IPS DF 6.9 (cell line): ENCODE measurements around the gene ANKRD60.
A peak's percentile ranks its signal among the peaks of the same experiment; 100 is the strongest.

Experiments
- DNase-seq: peaks from one replicate; pipeline ENCODE4 v3.0.0-alpha.2; 2013; ENCODE audit warnings: low read depth, low spot score
- H3K27ac ChIP-seq: one replicate; pipeline ENCODE4 v1.5.1; 2013; ENCODE audit warnings: low read length, control low read depth
- H3K27me3 ChIP-seq: 2 replicates; pipeline ENCODE4 v1.6.1; 2013; ENCODE audit warnings: mild to moderate bottlenecking, low read length; ENCODE audit not compliant: control insufficient read depth, insufficient read depth
- H3K36me3 ChIP-seq: 2 replicates; pipeline ENCODE4 v1.6.1; 2013; ENCODE audit warnings: low read length; ENCODE audit not compliant: control insufficient read depth, insufficient read depth
- H3K4me1 ChIP-seq: 2 replicates; pipeline ENCODE4 v1.6.1; 2013; ENCODE audit warnings: low read length; ENCODE audit not compliant: control insufficient read depth, insufficient read depth
- H3K4me3 ChIP-seq: 2 replicates; pipeline ENCODE4 v1.5.1; 2013; ENCODE audit warnings: mild to moderate bottlenecking, low read length
- H3K9me3 ChIP-seq: 2 replicates; pipeline ENCODE4 v1.6.1; 2013; ENCODE audit warnings: low read length, inconsistent platforms; ENCODE audit not compliant: control insufficient read depth, insufficient read depth
- whole genome bisulfite sequencing: extraction: QIAGEN DNeasy Blood & Tissue Kit; methylation state at CpG from one replicate; pipeline ENCODE4 v1.1.7; 2013; ENCODE audit warnings: mixed read lengths, missing lambda C conversion rate; ENCODE audit not compliant: insufficient read length, insufficient coverage; 5-methylcytosine and 5-hydroxymethylcytosine counted together

Gene ANKRD60

GRCh38 chr20:58244517-58245030 is 16.1 kb upstream of the ANKRD60 start:
- H3K27ac ChIP-seq, result no peak overlapping the region
- H3K4me3 ChIP-seq, result no peak overlapping the region
- peaks cover 11% of the 10 kb centered on the region; the same call in 1 of the 2 replicates for H3K36me3 ChIP-seq
- WGBS, result no CpG with 5 or more reads among the region's 7 CpGs
- no peaks in the 10 kb centered on the region for H3K4me1 ChIP-seq
- H3K27me3 ChIP-seq, result no peaks in the 10 kb centered on the region
- no peaks in the 10 kb centered on the region for H3K9me3 ChIP-seq
- DNase-seq, result no peak

- Histone ChIP-seq H3K9me3 (no peaks in the 10 kb centered on the region), H3K4me3 (no peak overlapping the region), H3K27me3 (no peaks in the 10 kb centered on the region), H3K27ac (no peak overlapping the region), H3K4me1 (no peaks in the 10 kb centered on the region), H3K36me3 (peaks cover 11% of the 10 kb centered on the region; the same call in 1 of the 2 replicates)
- WGBS, result no CpG with 5 or more reads among the region's 9 CpGs
- DNase-seq, result no peak
Observed at GRCh38 chr20:58243653-58244410, 15.4 kb upstream of the ANKRD60 start.

- Histone ChIP-seq H3K27me3 (no peaks in the 10 kb centered on the region), H3K9me3 (no peaks in the 10 kb centered on the region), H3K4me1 (no peaks in the 10 kb centered on the region), H3K36me3 (peaks cover 11% of the 10 kb centered on the region; the same call in 1 of the 2 replicates), H3K27ac (no peak overlapping the region), H3K4me3 (no peak overlapping the region)
- WGBS, result no CpG with 5 or more reads among the region's 5 CpGs
- DNase-seq, result no peak
Observed at GRCh38 chr20:58242824-58243223, 14.4 kb upstream of the ANKRD60 start.

- no peak for DNase-seq
- H3K4me1 ChIP-seq, result no peaks in the 10 kb centered on the region
- no peaks in the 10 kb centered on the region for H3K9me3 ChIP-seq
- H3K27me3 ChIP-seq, result no peaks in the 10 kb centered on the region
- peaks cover 7% of the 10 kb centered on the region; the same call in 1 of the 2 replicates for H3K36me3 ChIP-seq
- no peak overlapping the region for H3K27ac ChIP-seq
- no CpG with 5 or more reads among the region's 6 CpGs for WGBS
- H3K4me3 ChIP-seq, result no peak overlapping the region
Observed at GRCh38 chr20:58241766-58242465, 13.5 kb upstream of the ANKRD60 start.

- WGBS, result no CpG with 5 or more reads among the region's 4 CpGs
- Histone ChIP-seq H3K27ac (no peak overlapping the region), H3K27me3 (no peaks in the 10 kb centered on the region), H3K4me3 (no peak overlapping the region), H3K36me3 (peaks cover 1% of the 10 kb centered on the region; the same call in 1 of the 2 replicates), H3K4me1 (no peaks in the 10 kb centered on the region), H3K9me3 (no peaks in the 10 kb centered on the region)
- no peak for DNase-seq
Observed at GRCh38 chr20:58240471-58240870, 12.0 kb upstream of the ANKRD60 start.

- Histone ChIP-seq H3K4me3 (no peak overlapping the region), H3K27me3 (no peaks in the 10 kb centered on the region), H3K4me1 (no peaks in the 10 kb centered on the region), H3K9me3 (no peaks in the 10 kb centered on the region), H3K36me3 (no peaks in the 10 kb centered on the region; the same call in 1 of the 2 replicates), H3K27ac (no peak overlapping the region)
- no peak for DNase-seq
- no CpG with 5 or more reads among the region's 7 CpGs for whole genome bisulfite sequencing
Observed at GRCh38 chr20:58239216-58239615, 10.8 kb upstream of the ANKRD60 start.

- H3K27ac ChIP-seq, result no peak overlapping the region
- H3K4me3 ChIP-seq, result no peak overlapping the region
- no peak for DNase-seq
- H3K27me3 ChIP-seq, result no peaks in the 10 kb centered on the region
- H3K36me3 ChIP-seq, result no peaks in the 10 kb centered on the region; the same call in 1 of the 2 replicates
- H3K9me3 ChIP-seq, result no peaks in the 10 kb centered on the region
- no peaks in the 10 kb centered on the region for H3K4me1 ChIP-seq
- WGBS, result no CpG with 5 or more reads among the region's 8 CpGs
Observed at GRCh38 chr20:58238490-58238889, 10.0 kb upstream of the ANKRD60 start.

- H3K27ac ChIP-seq, result no peak overlapping the region
- WGBS, result no CpG with 5 or more reads among the region's 7 CpGs
- DNase-seq, result no peak
- H3K36me3 ChIP-seq, result no peaks in the 10 kb centered on the region
- no peaks in the 10 kb centered on the region for H3K4me1 ChIP-seq
- no peaks in the 10 kb centered on the region for H3K9me3 ChIP-seq
- H3K4me3 ChIP-seq, result no peak overlapping the region
- H3K27me3 ChIP-seq, result no peaks in the 10 kb centered on the region
Observed at GRCh38 chr20:58237318-58238132, 9.1 kb upstream of the ANKRD60 start.

- Histone ChIP-seq H3K4me1 (no peaks in the 10 kb centered on the region), H3K9me3 (no peaks in the 10 kb centered on the region), H3K27me3 (no peaks in the 10 kb centered on the region), H3K4me3 (peak overlapping the region; percentile 31; the same call in 1 of the 2 replicates), H3K36me3 (no peaks in the 10 kb centered on the region), H3K27ac (no peak overlapping the region)
- no CpG with 5 or more reads among the region's 43 CpGs for WGBS
- no peak for DNase-seq
Observed at GRCh38 chr20:58236612-58237317, 8.3 kb upstream of the ANKRD60 start.
